Measurements from ENCODE around the gene ARL4C.
A peak's percentile ranks its signal among the peaks of the same experiment; 100 is the strongest.
"Not testable (repeated sequence)": the region's sequence is repeated elsewhere in the genome, so short reads cannot be mapped to it uniquely, and the experiment has no call there.

Gene ARL4C

DNA sequence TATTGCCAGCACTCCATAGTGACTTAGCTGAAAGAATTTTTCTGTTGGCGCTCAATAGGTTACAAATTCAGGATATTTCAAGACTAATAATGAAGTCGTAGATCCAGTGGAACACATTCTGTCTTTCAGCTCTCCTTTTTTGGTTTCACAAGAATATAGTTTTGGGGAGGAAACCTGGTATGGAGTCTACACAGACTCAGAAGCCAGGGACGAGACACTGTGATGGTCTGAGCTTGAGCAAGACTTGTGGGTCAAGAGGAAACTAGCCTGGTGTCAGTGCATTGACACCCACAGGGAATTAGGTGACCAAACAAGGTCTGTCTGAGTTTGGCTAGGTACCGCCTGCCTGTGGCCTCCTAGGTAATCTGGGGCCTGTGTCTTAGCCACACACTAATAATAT, 26.9 kb downstream of the ARL4C start:
- DNase-seq, result no peak

GRCh38 chr2:234469251-234469845, 27.5 kb downstream of the ARL4C start:
- no peak for DNase-seq

DNA sequence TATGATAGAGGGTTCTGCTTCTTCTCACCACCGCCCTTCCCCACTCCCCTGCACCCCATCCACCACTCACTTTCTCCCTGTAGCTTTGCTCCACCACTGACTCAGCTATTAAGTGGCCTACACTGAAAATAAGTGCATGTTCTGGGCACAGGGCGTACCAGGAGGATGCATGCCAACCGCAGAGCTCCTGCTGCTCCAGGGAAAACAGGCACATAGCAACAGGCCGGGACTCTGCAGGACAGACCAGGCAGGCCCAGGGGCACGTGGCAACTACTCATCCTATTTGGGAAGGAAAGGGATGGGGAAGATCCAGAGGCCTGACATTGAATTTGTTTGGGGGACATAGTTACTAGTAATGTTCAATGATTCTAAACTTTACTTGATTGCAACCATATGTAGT, 28.4 kb downstream of the ARL4C start:
- no peak for DNase-seq

DNA sequence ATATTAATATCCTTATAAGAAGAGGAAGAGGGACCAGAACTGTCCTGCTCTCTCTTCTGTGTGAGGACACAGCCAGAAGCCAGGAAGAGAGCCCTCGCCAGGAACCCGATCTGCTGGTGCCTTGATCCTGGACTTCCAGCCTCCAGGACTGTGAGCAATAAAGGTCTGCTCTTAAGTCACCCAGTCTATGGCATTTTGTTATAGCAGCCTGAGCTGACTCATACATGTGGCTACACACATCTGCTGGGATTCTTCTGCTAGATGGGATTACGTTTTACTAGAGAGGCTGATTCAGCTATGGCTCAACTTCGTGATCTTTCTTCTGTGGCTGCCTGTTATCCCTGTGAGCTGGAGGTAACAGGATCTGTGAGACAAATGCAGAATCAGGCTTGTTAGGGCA, 29.6 kb downstream of the ARL4C start:
- no peak for DNase-seq

- DNase-seq, result no peak
Observed at GRCh38 chr2:234464291-234464645, 32.6 kb downstream of the ARL4C start.

- DNase-seq, result peak; percentile 92
Observed at GRCh38 chr2:234463626-234464290, 33.1 kb downstream of the ARL4C start.

- DNase-seq, result no peak
Observed at GRCh38 chr2:234462218-234462992, 34.5 kb downstream of the ARL4C start.

DNA sequence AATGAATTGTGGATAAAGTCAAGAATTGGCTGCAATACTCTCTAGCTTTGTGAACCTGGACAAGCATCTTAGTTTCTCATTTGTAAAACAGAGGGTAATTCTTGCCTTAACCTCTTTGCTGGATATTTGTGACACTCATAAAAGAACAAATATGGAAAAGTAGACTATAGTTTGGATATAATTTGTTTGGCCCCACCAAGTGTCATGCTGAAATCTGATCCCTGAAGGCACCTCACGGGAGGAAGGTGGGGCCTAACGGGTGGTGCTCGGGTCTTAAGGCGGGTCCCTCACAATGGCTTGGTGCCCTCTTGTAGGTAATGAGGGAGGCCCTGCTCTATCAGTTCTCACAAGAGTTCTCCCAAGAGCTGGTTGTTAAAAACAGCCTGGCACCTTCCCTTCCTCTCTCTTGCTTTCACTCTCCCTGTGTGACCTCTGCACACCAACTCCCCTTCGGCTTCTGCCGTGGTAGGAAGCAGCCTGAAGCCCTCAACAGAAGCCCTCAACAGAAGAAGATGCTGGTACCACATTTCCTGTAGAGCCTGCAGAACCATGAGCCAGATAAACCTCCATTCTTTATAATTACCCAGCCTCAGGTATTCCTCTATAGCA, 37.4 kb downstream of the ARL4C start:
- DNase-seq, result no peak

DNA sequence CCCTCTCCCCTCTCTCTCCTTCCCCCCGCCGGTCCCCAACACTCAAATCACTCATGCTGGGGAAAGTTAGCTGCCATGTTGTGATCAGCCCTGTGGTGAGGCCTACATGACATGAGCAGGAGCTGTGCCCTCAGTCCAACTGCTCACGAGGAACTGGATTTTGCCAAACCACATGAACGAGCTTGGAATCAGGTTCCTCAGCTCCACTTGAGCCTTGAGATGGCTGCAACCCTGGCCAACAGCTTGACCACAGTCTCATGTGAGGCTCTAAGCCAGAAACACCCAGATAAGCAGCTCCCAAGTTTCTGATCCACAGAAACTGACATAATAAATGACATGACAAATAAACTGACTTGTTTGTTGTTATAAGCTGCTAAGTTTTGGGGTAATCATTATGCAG, 38.4 kb downstream of the ARL4C start:
- DNase-seq, result no peak

DNA sequence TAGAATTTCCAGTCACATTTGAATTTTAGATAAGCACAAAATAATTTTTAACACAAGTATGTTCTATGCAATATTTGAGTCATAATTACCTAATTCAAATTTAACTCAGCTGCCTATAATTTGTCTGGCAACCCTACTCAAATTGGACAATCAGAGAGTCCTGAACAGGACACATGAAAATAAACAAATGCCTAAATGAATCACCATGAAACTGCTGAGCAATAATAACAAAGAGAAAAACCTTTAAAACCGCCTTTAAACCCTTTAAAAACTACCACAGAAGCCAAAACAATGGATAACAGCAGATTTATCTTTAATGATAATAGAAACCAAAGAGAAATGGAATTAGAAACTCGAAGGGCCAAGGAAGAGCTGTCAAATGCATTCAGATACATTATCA, 39.5 kb downstream of the ARL4C start:
- DNase-seq, result no peak

GRCh38 chr2:234455246-234455645, 41.6 kb downstream of the ARL4C start:
- not testable (repeated sequence) for DNase-seq

GRCh38 chr2:234454433-234454832, 42.4 kb downstream of the ARL4C start:
- no peak for DNase-seq

- no peak for DNase-seq
Observed at GRCh38 chr2:234453216-234453615, 43.7 kb downstream of the ARL4C start.

GRCh38 chr2:234451852-234452625, 44.8 kb downstream of the ARL4C start:
- DNase-seq, result peak; percentile 12

DNA sequence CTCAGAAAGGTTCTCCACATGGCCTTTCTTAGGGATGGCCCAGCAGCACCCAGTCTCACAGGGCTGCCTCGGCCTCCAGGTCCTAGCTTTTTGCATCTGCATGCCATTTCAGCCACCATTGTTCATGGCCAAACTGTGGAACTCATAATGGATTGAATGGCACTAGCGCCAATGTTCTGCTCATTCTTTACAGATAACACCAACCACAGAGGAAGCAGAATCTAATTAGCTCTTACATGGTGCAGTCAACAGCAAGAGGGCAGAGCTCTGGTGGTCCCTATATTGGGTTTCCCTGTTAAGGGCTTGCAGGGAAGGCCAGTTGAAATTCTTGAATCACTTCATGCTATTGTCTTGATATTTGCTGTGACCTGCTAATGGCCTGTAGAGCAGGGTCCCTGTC, 45.6 kb downstream of the ARL4C start:
- DNase-seq, result no peak

DNA sequence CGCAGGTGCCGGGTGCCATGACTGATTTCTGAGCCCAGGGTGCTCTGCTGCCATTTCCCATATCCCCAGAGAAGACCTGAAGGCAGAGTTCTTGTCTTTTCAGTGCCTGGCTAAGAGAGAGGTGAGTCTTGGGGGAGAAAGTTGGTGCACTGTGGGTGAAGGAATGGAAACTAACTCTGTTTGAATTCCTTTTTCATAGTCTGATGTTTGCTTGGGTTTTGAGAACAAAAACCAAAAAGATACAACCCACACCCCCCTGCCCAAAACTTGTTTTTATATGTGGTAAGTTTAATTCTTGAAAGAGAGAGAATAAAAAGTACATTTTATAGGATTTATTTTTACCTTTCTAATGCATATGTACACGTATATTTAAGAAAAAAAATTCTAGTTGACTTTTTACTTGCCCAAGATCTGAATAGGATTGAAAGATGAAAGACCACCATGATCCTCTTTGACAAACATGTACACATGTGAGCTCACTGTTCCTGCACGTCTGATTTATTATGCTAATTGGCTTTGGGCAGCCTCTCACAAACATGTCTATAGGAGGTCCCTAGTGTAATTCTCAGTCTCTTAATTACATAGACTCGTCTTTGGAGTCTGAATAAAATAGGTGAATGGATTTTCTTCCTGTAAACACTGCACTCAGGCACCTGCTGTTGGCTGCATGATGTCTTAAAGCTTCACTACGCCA, 46.3 kb downstream of the ARL4C start:
- no peak for DNase-seq

GRCh38 chr2:234448506-234449184, 48.2 kb downstream of the ARL4C start:
- no peak for DNase-seq

DNA sequence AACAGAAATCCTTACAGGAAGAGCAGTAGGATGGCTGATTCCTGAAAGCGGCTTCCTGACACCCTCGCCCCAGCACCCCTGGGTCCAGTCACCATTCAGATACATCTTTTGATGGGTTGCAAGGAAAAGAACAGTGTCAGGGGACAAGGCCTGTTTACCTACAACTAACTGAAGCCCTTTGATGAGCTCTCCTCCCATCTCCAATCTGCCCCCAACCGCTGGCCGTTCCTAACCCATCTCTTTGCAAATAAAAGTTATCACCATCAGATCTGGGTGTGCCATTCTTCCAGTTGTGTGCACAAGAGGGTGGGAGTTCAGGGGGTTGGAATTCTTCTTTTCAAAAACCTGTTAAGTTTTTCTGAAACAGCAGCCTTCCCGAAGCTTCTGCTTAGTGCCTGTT, 48.9 kb downstream of the ARL4C start:
- DNase-seq, result no peak

- DNase-seq, result no peak
Observed at GRCh38 chr2:234447189-234447588, 49.7 kb downstream of the ARL4C start.

DNA sequence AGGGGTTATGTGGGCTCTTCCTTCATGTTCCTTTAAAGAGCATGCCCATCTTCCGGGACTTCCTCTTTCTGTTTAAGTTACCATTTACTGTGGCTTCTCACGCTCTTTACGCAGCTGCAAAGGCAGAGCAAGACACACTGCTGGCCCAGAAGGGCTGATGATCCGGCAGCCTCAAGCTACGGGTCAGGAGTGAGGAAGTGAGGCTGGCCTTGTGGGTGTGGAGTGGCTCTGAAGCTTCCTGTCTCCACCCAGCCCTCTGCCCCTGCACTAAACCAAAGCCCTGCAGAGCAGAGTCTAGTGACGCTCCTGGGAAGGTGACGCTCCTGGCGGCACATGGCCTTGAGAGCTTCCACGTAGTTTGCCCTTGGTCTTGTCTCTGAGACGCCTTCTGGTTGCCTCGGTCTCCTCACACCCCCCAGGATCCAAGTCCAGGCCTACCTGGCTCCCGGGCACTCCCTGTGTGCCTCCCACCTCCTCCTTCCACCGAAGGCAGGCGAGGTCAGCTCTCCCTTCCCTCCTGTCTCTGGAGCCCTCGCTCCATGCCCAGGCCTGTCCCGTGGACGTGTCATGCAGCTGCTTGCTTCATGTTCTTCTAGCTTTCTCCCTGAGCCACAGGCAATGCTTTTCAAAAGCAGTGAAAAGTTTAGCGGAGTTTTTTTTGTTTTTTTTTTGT, 50.3 kb downstream of the ARL4C start:
- no peak for DNase-seq

DNA sequence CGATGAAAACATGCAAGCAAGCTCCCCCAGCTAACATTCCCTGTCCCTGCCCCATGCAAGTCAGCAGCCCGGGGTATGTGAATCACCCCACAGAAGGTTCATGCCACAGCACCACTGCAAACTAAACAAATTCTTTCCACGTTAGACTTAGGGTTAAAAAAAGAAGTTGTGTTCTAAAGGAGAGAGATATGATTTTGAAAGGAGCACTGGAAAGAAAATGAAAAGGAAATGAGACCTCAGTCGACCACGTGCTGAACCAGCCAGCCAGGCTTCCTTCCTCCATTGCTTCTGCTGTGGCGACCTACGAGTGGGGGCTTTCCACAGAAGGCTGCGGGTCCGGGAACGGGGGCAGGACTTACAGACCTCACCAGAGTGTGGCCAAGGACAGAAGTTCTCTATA, 52.0 kb downstream of the ARL4C start:
- no peak for DNase-seq
